OCI-LY3 (cell line): ENCODE measurements around the gene SEMA5A.

ENCODE experiments used
- H2AFZ ChIP-seq: fragments of 200-600, 300-600 bp; shearing (Covaris generic); 2 replicates; pipeline ENCODE4 v1.6.0; 2014; ENCODE audit warnings: antibody characterized with exemption, low read depth, low read length
- H3K27ac ChIP-seq: fragments of 200-600, 300-600 bp; sonication (generic); 2 replicates; pipeline ENCODE4 v1.5.1; 2014; ENCODE audit warnings: mild to moderate bottlenecking, low read length, moderate library complexity, mixed read lengths
- H3K27me3 ChIP-seq: fragments of 200-600, 300-600 bp; sonication (generic); 2 replicates; pipeline ENCODE4 v1.6.1; 2014; ENCODE audit warnings: low read depth, low read length, mixed read lengths
- H3K36me3 ChIP-seq: fragments of 200-600, 300-600 bp; sonication (generic); replicated peaks from 2 replicates; pipeline ENCODE3; 2014; ENCODE audit warnings: low read depth, low read length, mixed read lengths
- H3K4me1 ChIP-seq: fragments of 300-600, 200-600 bp; sonication (generic); 2 replicates; pipeline ENCODE4 v1.6.1; 2014; ENCODE audit warnings: low read length, mixed read lengths
- H3K4me2 ChIP-seq: fragments of 200-600, 300-600 bp; sonication (generic); 2 replicates; pipeline ENCODE4 v1.6.1; 2014; ENCODE audit warnings: low read length, mixed read lengths
- H3K4me3 ChIP-seq: fragments of 300-600, 200-600 bp; sonication (generic); 2 replicates; pipeline ENCODE4 v1.5.1; 2014; ENCODE audit warnings: antibody characterized with exemption, mild to moderate bottlenecking, low read length, moderate library complexity
- H3K79me2 ChIP-seq: fragments of 300-600, 200-600 bp; shearing (Covaris generic); 2 replicates; pipeline ENCODE4 v1.6.1; 2014; ENCODE audit warnings: mild to moderate bottlenecking, low read length, mixed read lengths
- H3K9ac ChIP-seq: fragments of 300-600, 200-600 bp; shearing (Covaris generic); 2 replicates; pipeline ENCODE4 v1.6.0; 2014; ENCODE audit warnings: mild to moderate bottlenecking, low read length, moderate library complexity
- H3K9me3 ChIP-seq: fragments of 200-600, 300-600 bp; shearing (Covaris generic); 2 replicates; pipeline ENCODE4 v1.6.1; 2014; ENCODE audit warnings: low read length, mixed read lengths; ENCODE audit not compliant: insufficient read depth
- H4K20me1 ChIP-seq: fragments of 200-600, 300-600 bp; sonication (generic); 2 replicates; pipeline ENCODE4 v1.6.1; 2016; ENCODE audit warnings: low read length, mixed read lengths; ENCODE audit not compliant: insufficient read depth
- CTCF ChIP-seq: fragments of 200-600, 300-600 bp; sonication (generic); IDR thresholded peaks from 2 replicates; pipeline ENCODE4 v1.5.1; 2014; ENCODE audit warnings: antibody characterized with exemption, low read length, low read depth
- EZH2phosphoT487 ChIP-seq: fragments of 200-600 bp; shearing (Covaris generic); IDR thresholded peaks from 2 replicates; pipeline ENCODE4 v1.6.1; 2018; ENCODE audit warnings: antibody characterized with exemption, mixed run types, low read depth

The SEMA5A gene

GRCh38 chr5:9241479-9242305 lies 304.2 kb downstream of the SEMA5A start:
- H3K4me3 ChIP-seq = no peak overlapping the region
- no peaks in the 10 kb centered on the region for H3K27me3 ChIP-seq
- H4K20me1 ChIP-seq = no peaks in the 10 kb centered on the region
- no peak overlapping the region for H3K4me2 ChIP-seq
- H3K9me3 ChIP-seq = no peaks in the 10 kb centered on the region
- no peaks in the 10 kb centered on the region for H3K79me2 ChIP-seq
- H3K4me1 ChIP-seq = no peaks in the 10 kb centered on the region
- no peak overlapping the region for H3K9ac ChIP-seq
- TF ChIP-seq EZH2phosphoT487 = no peak
- no peak for TF ChIP-seq CTCF
- H2AFZ ChIP-seq = no peak overlapping the region
- H3K36me3 ChIP-seq = no peaks in the 10 kb centered on the region
- no peak overlapping the region for H3K27ac ChIP-seq

DNA sequence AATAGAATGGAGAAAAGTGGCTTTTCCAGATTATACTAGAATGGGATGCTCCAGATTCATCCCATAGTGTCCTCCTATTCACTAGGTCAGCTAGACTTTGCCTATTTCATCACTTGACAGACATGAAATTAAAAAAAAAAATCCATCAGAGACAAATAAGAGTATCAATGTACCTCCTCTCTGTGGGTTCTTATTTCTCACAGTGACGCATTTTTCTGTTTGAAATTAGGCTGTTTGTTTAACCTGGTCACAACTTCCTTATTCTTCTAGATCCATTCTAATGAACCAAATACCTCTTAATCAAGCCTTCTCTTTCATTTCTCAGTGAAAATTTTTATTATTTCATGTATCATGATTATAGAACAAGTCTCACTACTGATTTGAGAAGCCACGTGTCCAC lies 305.4 kb downstream of the SEMA5A start:
- Histone ChIP-seq H2AFZ (no peak overlapping the region), H3K9me3 (no peaks in the 10 kb centered on the region), H4K20me1 (no peaks in the 10 kb centered on the region), H3K27ac (no peak overlapping the region), H3K27me3 (no peaks in the 10 kb centered on the region), H3K4me3 (no peak overlapping the region), H3K4me2 (no peak overlapping the region), H3K36me3 (no peaks in the 10 kb centered on the region), H3K4me1 (no peaks in the 10 kb centered on the region), H3K79me2 (no peaks in the 10 kb centered on the region), H3K9ac (no peak overlapping the region)
- no peak for TF ChIP-seq EZH2phosphoT487
- no peak for TF ChIP-seq CTCF

DNA sequence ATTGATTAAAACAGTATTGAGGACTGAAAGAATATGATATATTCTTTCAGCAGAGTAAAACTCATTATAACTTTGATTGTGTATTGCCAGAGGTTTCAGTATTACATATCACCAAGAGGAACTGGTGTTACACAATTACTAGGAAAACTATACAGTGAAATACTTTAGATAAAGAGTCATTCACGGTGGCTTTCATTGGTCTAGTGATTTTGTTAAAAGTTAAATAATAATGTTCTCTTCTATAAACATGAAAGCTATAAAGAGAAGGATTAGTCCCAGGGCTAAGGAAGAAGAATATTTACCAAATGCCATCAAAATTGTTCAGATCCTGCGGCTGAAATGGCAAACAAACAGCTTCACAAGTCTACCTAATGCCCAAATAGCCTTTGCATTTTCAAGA lies 306.2 kb downstream of the SEMA5A start:
- no peak for TF ChIP-seq EZH2phosphoT487
- no peak for TF ChIP-seq CTCF
- no peak overlapping the region for H2AFZ ChIP-seq
- H3K9me3 ChIP-seq = no peaks in the 10 kb centered on the region
- no peak overlapping the region for H3K27ac ChIP-seq
- no peaks in the 10 kb centered on the region for H3K27me3 ChIP-seq
- no peaks in the 10 kb centered on the region for H3K79me2 ChIP-seq
- H3K9ac ChIP-seq = no peak overlapping the region
- no peak overlapping the region for H3K4me3 ChIP-seq
- no peaks in the 10 kb centered on the region for H3K36me3 ChIP-seq
- H3K4me2 ChIP-seq = no peak overlapping the region
- no peaks in the 10 kb centered on the region for H4K20me1 ChIP-seq
- H3K4me1 ChIP-seq = no peaks in the 10 kb centered on the region

GRCh38 chr5:9239071-9239470 lies 306.8 kb downstream of the SEMA5A start:
- Histone ChIP-seq H3K79me2 (no peaks in the 10 kb centered on the region), H3K36me3 (no peaks in the 10 kb centered on the region), H3K27ac (no peak overlapping the region), H3K9ac (no peak overlapping the region), H3K4me1 (no peaks in the 10 kb centered on the region), H3K27me3 (no peaks in the 10 kb centered on the region), H4K20me1 (no peaks in the 10 kb centered on the region), H2AFZ (no peak overlapping the region), H3K4me2 (no peak overlapping the region), H3K9me3 (no peaks in the 10 kb centered on the region), H3K4me3 (no peak overlapping the region)
- TF ChIP-seq EZH2phosphoT487 = no peak
- no peak for TF ChIP-seq CTCF
